Measurements from ENCODE around the gene PIH1D1.
"Not testable (repeated sequence)": the region's sequence is repeated elsewhere in the genome, so short reads cannot be mapped to it uniquely, and the experiment has no call there.

PIH1D1 gene

DNA sequence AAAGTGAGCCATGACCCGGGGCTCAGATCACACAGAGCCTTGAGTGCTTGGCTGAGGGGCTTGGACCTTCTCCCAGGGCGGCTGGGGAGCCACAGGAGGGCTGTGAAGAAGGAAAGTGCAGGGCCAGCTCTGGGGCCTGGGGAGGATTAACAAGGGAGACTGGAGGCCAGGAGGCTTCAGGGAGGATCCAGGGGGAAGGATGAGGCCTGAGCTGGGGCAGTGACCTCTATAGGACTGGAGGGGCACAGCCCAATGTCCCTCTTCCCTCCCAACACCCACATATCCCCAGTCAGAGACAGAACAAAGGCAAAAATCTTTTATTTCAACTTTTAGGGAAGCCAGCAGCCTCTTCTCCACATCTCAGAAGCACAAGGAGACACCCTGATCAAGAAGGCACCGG, 5.6 kb downstream of the PIH1D1 start:
- no peak overlapping the region for H3K4me3 ChIP-seq (replicated peaks in 1 of 2; ENCODE audit: low read depth in 2 of 2, low read length in 2 of 2)
- TF ChIP-seq, protein P1, sequence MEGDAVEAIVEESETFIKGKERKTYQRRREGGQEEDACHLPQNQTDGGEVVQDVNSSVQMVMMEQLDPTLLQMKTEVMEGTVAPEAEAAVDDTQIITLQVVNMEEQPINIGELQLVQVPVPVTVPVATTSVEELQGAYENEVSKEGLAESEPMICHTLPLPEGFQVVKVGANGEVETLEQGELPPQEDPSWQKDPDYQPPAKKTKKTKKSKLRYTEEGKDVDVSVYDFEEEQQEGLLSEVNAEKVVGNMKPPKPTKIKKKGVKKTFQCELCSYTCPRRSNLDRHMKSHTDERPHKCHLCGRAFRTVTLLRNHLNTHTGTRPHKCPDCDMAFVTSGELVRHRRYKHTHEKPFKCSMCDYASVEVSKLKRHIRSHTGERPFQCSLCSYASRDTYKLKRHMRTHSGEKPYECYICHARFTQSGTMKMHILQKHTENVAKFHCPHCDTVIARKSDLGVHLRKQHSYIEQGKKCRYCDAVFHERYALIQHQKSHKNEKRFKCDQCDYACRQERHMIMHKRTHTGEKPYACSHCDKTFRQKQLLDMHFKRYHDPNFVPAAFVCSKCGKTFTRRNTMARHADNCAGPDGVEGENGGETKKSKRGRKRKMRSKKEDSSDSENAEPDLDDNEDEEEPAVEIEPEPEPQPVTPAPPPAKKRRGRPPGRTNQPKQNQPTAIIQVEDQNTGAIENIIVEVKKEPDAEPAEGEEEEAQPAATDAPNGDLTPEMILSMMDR (IDR thresholded peaks at IDR 0.05; ENCODE audit: low read depth, low read length), result no peak
- no peak for DNase-seq (ENCODE audit: low read depth in 2 of 2)

- DNase-seq (ENCODE audit: low read depth in 2 of 2); H3K4me3 ChIP-seq (replicated peaks in 1 of 2; ENCODE audit: low read depth in 2 of 2, low read length in 2 of 2): not testable (repeated sequence)
Measured at GRCh38 chr19:49444100-49444700, 7.4 kb downstream of the PIH1D1 start.

DNA sequence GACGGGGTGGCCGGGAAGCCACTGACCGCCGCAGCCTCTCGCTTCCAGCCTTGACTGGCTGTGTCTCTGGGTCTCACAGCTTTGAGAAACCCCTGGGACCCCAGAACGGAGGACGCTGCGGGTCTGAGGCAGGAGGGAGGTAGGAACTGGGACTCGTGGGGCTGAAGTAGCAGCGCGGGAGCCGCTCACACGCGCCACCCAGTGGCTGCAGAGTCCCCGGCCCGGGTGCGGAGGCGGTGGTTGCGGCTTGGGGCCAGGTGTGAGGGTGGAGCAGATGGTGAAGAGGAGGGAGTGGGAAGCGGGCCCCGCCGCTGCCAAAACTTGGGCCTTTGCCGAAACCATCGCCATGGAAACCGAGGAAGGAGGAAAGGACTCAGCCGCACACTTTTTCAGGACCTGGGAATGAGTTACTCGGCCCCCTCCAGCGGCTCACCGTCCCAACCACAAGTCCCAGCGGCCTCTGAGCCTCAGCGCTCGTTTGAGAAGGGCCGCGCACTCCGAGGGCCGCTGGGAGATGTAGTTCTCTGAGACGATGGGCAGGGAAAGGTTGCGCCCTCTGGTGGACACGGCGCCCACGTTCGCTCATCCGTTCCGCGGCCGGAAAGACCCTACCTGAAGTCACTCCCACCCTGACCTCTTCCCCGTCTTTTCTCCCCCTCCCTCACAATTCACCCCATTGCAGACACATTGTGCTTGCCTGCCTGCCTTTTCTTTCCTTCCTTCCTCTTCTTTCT, 8.1 kb downstream of the PIH1D1 start:
- DNase-seq (ENCODE audit: low read depth in 2 of 2), result peak; percentile 96 to 98
- H3K4me3 ChIP-seq (replicated peaks in 1 of 2; ENCODE audit: low read depth in 2 of 2, low read length in 2 of 2), result peak overlapping the region; percentile 55 to 68
- TF ChIP-seq, protein P1 (IDR thresholded peaks at IDR 0.05; ENCODE audit: low read depth, low read length), result peak; percentile 89

DNA sequence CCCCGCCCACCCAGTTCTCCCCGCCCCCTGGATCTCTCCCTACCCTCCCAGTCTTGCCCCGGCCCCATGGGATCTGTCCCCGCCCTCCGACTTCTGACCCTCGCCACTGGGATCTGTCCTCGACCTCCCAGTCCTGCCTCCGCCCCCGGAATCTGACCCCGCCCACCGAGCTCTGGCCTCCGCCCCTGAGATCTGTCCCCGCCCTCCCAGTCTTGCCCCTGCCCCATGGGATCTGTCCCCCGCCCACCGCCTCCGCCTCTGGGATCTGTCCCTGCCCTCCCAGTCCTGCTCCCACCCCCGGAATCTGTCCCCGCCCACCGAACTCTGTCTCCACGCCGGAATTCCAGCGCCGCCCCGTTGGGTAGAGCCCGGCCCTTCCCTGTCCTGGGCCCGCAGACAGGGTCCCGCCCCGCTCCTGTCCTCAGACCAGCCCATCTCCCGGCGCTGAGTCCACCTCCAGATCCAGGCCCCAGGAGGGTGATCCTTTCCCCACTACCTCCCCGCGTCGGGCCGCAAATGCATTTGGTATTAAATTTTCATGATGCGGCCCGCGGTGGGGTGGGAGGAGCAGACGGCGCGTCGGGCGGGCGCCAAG, 8.7 kb downstream of the PIH1D1 start:
- TF ChIP-seq, protein P1 (IDR thresholded peaks at IDR 0.05; ENCODE audit: low read depth, low read length), result no peak
- peak overlapping the region; percentile 55 to 68 for H3K4me3 ChIP-seq (replicated peaks in 1 of 2; ENCODE audit: low read depth in 2 of 2, low read length in 2 of 2)
- peak; percentile 87 to 93 for DNase-seq (ENCODE audit: low read depth in 2 of 2)

- no peak for DNase-seq (ENCODE audit: low read depth in 2 of 2)
- TF ChIP-seq, protein P1 (IDR thresholded peaks at IDR 0.05; ENCODE audit: low read depth, low read length), result no peak
- H3K4me3 ChIP-seq (replicated peaks in 1 of 2; ENCODE audit: low read depth in 2 of 2, low read length in 2 of 2), result peak overlapping the region in 1 of 2 donors; percentile 32
Measured at GRCh38 chr19:49442354-49442753, 9.3 kb downstream of the PIH1D1 start.

DNA sequence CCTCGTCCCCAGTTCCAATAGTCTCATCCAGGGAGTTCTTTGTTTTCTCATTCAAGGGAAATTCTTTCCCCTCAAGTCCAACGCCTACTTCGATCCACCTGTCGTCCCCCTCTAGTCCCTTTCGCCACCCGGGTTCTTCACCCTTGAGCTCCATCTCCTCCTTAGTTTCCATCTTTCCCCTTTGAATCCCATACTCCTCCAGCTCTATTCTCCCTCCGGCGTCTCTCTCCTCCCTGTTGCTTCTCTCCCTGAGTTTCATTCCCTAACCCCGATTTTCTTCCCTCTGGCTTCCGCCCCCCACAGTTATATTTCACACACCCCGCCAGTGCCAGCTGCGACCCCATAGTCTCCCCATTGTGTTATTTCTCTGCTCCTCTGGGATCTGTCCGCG, 9.7 kb downstream of the PIH1D1 start:
- TF ChIP-seq, protein P1 (IDR thresholded peaks at IDR 0.05; ENCODE audit: low read depth, low read length), result no peak
- H3K4me3 ChIP-seq (replicated peaks in 1 of 2; ENCODE audit: low read depth in 2 of 2, low read length in 2 of 2), result no peak overlapping the region

GRCh38 chr19:49441210-49441959, 10.2 kb downstream of the PIH1D1 start, which contains the start of gene SLC17A7:
Gene SLC17A7, minus strand, starts transcription at chr19:49441527. Its CDS starts 148 bp downstream, at chr19:49441379.
- peak within 1 kb of the TSS; percentile 3 to 32 for H3K4me3 ChIP-seq (replicated peaks in 1 of 2; ENCODE audit: low read depth in 2 of 2, low read length in 2 of 2)
- no peak for DNase-seq (ENCODE audit: low read depth in 2 of 2)
- TF ChIP-seq, protein P1 (IDR thresholded peaks at IDR 0.05; ENCODE audit: low read depth, low read length), result no peak

More for the DNA sequence above, 9.7 kb downstream of the PIH1D1 start:
- DNase-seq (ENCODE audit: low read depth in 2 of 2), result no peak

Measured in cardiac fibroblast (primary cell).